DMS 273 treated with DMSO at 0.1 percent for 48 hours (cell line): ENCODE data around the gene MBOAT2.

ENCODE experiments used
- DNase-seq: peaks from one replicate; lab custom pipeline; 2025; lab: John Stamatoyannopoulos, UW

The MBOAT2 gene

GRCh38 chr2:8858264-8858663 is 145.2 kb downstream of the MBOAT2 start:
- no peak for DNase-seq

GRCh38 chr2:8857709-8858108 is 145.8 kb downstream of the MBOAT2 start:
- DNase-seq = no peak

- no peak for DNase-seq
These were observed 147.3 kb downstream of the MBOAT2 start for GRCh38 chr2:8856176-8856575.

GRCh38 chr2:8855010-8855409 is 148.5 kb downstream of the MBOAT2 start:
- DNase-seq = no peak

- DNase-seq = no peak
These were observed 150.1 kb downstream of the MBOAT2 start for GRCh38 chr2:8853426-8853825.

- DNase-seq = no peak
These were observed 151.5 kb downstream of the MBOAT2 start for GRCh38 chr2:8851811-8852560.

GRCh38 chr2:8850845-8851487 is 152.5 kb downstream of the MBOAT2 start:
- no peak for DNase-seq

GRCh38 chr2:8849327-8849726 is 154.2 kb downstream of the MBOAT2 start:
- no peak for DNase-seq

GRCh38 chr2:8848328-8849100 is 155.0 kb downstream of the MBOAT2 start:
- no peak for DNase-seq

- DNase-seq = no peak
These were observed 156.1 kb downstream of the MBOAT2 start for GRCh38 chr2:8847400-8847799.

- no peak for DNase-seq
These were observed 161.6 kb downstream of the MBOAT2 start for GRCh38 chr2:8841932-8842331.

- DNase-seq = no peak
These were observed 162.9 kb downstream of the MBOAT2 start for GRCh38 chr2:8840475-8841091.

GRCh38 chr2:8839189-8839965 is 164.1 kb downstream of the MBOAT2 start:
- DNase-seq = no peak

GRCh38 chr2:8837795-8838140 is 165.7 kb downstream of the MBOAT2 start:
- no peak for DNase-seq

- DNase-seq = peak; percentile 50
These were observed 166.3 kb downstream of the MBOAT2 start, which contains the start of gene KIDINS220 for GRCh38 chr2:8836971-8837794. TSS of gene KIDINS220 (minus strand) at chr2:8837613. CDS start at chr2:8827093, 10,520 bp downstream.

GRCh38 chr2:8835279-8835678 is 168.2 kb downstream of the MBOAT2 start:
- DNase-seq = no peak

- no peak for DNase-seq
These were observed 169.6 kb downstream of the MBOAT2 start for GRCh38 chr2:8833853-8834252.

- no peak for DNase-seq
These were observed 172.0 kb downstream of the MBOAT2 start for GRCh38 chr2:8831516-8831915.

- no peak for DNase-seq
These were observed 175.8 kb downstream of the MBOAT2 start for GRCh38 chr2:8827729-8828128.

GRCh38 chr2:8822218-8822617 is 181.3 kb downstream of the MBOAT2 start:
- no peak for DNase-seq
